Activated CD8-positive, alpha-beta memory T cell treated with anti-CD3 and anti-CD28 coated beads for 1 hour (primary cell): Measurements from ENCODE around the gene ARHGAP10.
"Not testable (repeated sequence)": the region's sequence is repeated elsewhere in the genome, so short reads cannot be mapped to it uniquely, and the experiment has no call there.

Experiments
- DNase-seq, 2 donors: peaks; one replicate each; pipeline ENCODE4 v3.0.0-alpha.2; 2020; ENCODE audit warnings: low read depth in 1 of 2; ENCODE audit errors: extremely low read depth in 1 of 2

ARHGAP10 gene

GRCh38 chr4:148078061-148078460 is 346.2 kb downstream of the ARHGAP10 start:
- DNase-seq = no peak

GRCh38 chr4:148079961-148080360 is 348.1 kb downstream of the ARHGAP10 start:
- DNase-seq = no peak

GRCh38 chr4:148081267-148081666 is 349.4 kb downstream of the ARHGAP10 start:
- no peak for DNase-seq

- no peak for DNase-seq
These were observed 349.9 kb downstream of the ARHGAP10 start for GRCh38 chr4:148081745-148082144.

GRCh38 chr4:148083073-148083472 is 351.2 kb downstream of the ARHGAP10 start:
- not testable (repeated sequence) for DNase-seq

- DNase-seq = no peak
These were observed 357.7 kb downstream of the ARHGAP10 start for GRCh38 chr4:148089624-148090023.

- no peak for DNase-seq
These were observed 358.1 kb downstream of the ARHGAP10 start for GRCh38 chr4:148090029-148090428.

GRCh38 chr4:148090503-148091476 is 358.9 kb downstream of the ARHGAP10 start:
- no peak for DNase-seq

GRCh38 chr4:148091896-148092295 is 360.0 kb downstream of the ARHGAP10 start:
- no peak for DNase-seq

GRCh38 chr4:148092316-148093014 is 360.6 kb downstream of the ARHGAP10 start:
- DNase-seq = no peak

GRCh38 chr4:148093065-148093464 is 361.2 kb downstream of the ARHGAP10 start:
- no peak for DNase-seq

- no peak for DNase-seq
These were observed 362.3 kb downstream of the ARHGAP10 start for GRCh38 chr4:148094149-148094548.

GRCh38 chr4:148095346-148095923 is 363.5 kb downstream of the ARHGAP10 start:
- DNase-seq = no peak

GRCh38 chr4:148097801-148098200 is 365.9 kb downstream of the ARHGAP10 start:
- no peak for DNase-seq

GRCh38 chr4:148101235-148101634 is 369.3 kb downstream of the ARHGAP10 start:
- DNase-seq = no peak

- DNase-seq = no peak
These were observed 369.9 kb downstream of the ARHGAP10 start for GRCh38 chr4:148101790-148102189.

- DNase-seq = no peak
These were observed 371.9 kb downstream of the ARHGAP10 start for GRCh38 chr4:148103597-148104355.

- no peak for DNase-seq
These were observed 376.9 kb downstream of the ARHGAP10 start for GRCh38 chr4:148108766-148109165.

- no peak for DNase-seq
These were observed 377.3 kb downstream of the ARHGAP10 start for GRCh38 chr4:148109216-148109615.

- no peak for DNase-seq
These were observed 378.3 kb downstream of the ARHGAP10 start for GRCh38 chr4:148110169-148110568.
